Smooth muscle cell (in vitro differentiated cells): ENCODE data around the gene RNF148. TPM values are rescaled to one million over a fixed set of nuclear protein-coding genes. Genes with fewer than 3 reads are reported as not detected.

Experiments
- DNase-seq: peaks from one replicate; lab custom pipeline; 2025; ENCODE audit not compliant: unreplicated experiment; lab: John Stamatoyannopoulos, UW
- H2AFZ ChIP-seq: fragments of 200-600 bp; sonication (generic); 2 replicates; pipeline ENCODE4 v1.6.0; 2016; ENCODE audit warnings: antibody characterized with exemption, low read depth, mild to moderate bottlenecking
- H3F3A ChIP-seq: fragments of 200-600 bp; sonication (generic); 2 replicates; pipeline ENCODE4 v1.6.0; 2017; ENCODE audit warnings: antibody characterized with exemption, low read depth
- H3K27ac ChIP-seq: fragments of 200-600 bp; sonication (generic); 2 replicates; pipeline ENCODE4 v1.5.1; 2016; ENCODE audit warnings: low read depth, mild to moderate bottlenecking
- H3K27me3 ChIP-seq: fragments of 200-600 bp; sonication (generic); 2 replicates; pipeline ENCODE4 v1.6.1; 2016; ENCODE audit warnings: low read depth, mild to moderate bottlenecking
- H3K36me3 ChIP-seq: fragments of 200-600 bp; sonication (generic); 2 replicates; pipeline ENCODE4 v1.5.1; 2016; ENCODE audit warnings: low read depth
- H3K4me1 ChIP-seq: fragments of 200-600 bp; sonication (generic); 2 replicates; pipeline ENCODE4 v1.5.1; 2016; ENCODE audit warnings: low read depth
- H3K4me2 ChIP-seq: fragments of 200-600 bp; sonication (generic); 2 replicates; pipeline ENCODE4 v1.6.0; 2016; ENCODE audit warnings: mild to moderate bottlenecking
- H3K4me3 ChIP-seq: fragments of 200-600 bp; sonication (generic); 2 replicates; pipeline ENCODE4 v1.5.1; 2016; ENCODE audit warnings: mild to moderate bottlenecking
- H3K79me2 ChIP-seq: fragments of 200-600 bp; sonication (generic); 2 replicates; pipeline ENCODE4 v1.6.0; 2016; ENCODE audit warnings: low read depth, mild to moderate bottlenecking
- H3K9ac ChIP-seq: fragments of 200-600 bp; sonication (generic); 2 replicates; pipeline ENCODE4 v1.6.0; 2016; ENCODE audit warnings: low read depth
- H3K9me3 ChIP-seq: fragments of 200-600 bp; sonication (generic); replicated peaks from 2 replicates; pipeline ENCODE4 v1.5.1; 2016; ENCODE audit warnings: low read depth
- H4K20me1 ChIP-seq: fragments of 200-600 bp; sonication (generic); 2 replicates; pipeline ENCODE4 v1.6.0; 2016; ENCODE audit warnings: low read depth
- WGBS: methylation state at CpG from one replicate; pipeline ENCODE4 v1.1.7; 2016; ENCODE audit warnings: low lambda C conversion rate; 5-methylcytosine and 5-hydroxymethylcytosine counted together
- polyA plus RNA-seq: library from polyadenylated mRNA; unstranded; fragments of >200 nt; fragmentation: Nextera tagmentation; extraction: Ambion mirVana; gene quantifications from 2 replicates; pipeline ENCODE4 v1.2.1, GENCODE V29; 2016
- total RNA-seq: library from RNA; depleted of rRNA; stranded (reverse); fragments of >200 nt; gene quantifications from 2 replicates; pipeline ENCODE4 v1.2.3, GENCODE V29; 2014
- TF ChIP-seq, protein P1 (sequence below): fragments of 200-600 bp; sonication (generic); IDR thresholded peaks from 2 replicates; pipeline ENCODE4 v1.5.1; 2017; ENCODE audit warnings: borderline replicate concordance, mild to moderate bottlenecking, antibody characterized with exemption; ENCODE audit not compliant: insufficient read depth, poor library complexity, severe bottlenecking

The RNF148 gene
- total and polyA plus RNA-seq, 2 experiments from 2014 or later = not detected

GRCh38 chr7:122727354-122727753 is 24.6 kb upstream of the RNF148 start:
- H3K9me3 ChIP-seq = no peaks in the 10 kb centered on the region
- H3K9ac ChIP-seq = no peak overlapping the region
- H3K27ac ChIP-seq = no peak overlapping the region
- no peaks in the 10 kb centered on the region for H3K27me3 ChIP-seq
- no peak overlapping the region for H3K4me2 ChIP-seq
- H3K4me3 ChIP-seq = no peak overlapping the region
- H3K4me1 ChIP-seq = peaks cover 3% of the 10 kb centered on the region
- no peak for DNase-seq
- no peaks in the 10 kb centered on the region for H4K20me1 ChIP-seq
- no peak overlapping the region for H2AFZ ChIP-seq
- no peaks in the 10 kb centered on the region for H3K36me3 ChIP-seq
- no peaks in the 10 kb centered on the region for H3K79me2 ChIP-seq
- no peaks in the 10 kb centered on the region for H3F3A ChIP-seq
- TF ChIP-seq, protein P1, sequence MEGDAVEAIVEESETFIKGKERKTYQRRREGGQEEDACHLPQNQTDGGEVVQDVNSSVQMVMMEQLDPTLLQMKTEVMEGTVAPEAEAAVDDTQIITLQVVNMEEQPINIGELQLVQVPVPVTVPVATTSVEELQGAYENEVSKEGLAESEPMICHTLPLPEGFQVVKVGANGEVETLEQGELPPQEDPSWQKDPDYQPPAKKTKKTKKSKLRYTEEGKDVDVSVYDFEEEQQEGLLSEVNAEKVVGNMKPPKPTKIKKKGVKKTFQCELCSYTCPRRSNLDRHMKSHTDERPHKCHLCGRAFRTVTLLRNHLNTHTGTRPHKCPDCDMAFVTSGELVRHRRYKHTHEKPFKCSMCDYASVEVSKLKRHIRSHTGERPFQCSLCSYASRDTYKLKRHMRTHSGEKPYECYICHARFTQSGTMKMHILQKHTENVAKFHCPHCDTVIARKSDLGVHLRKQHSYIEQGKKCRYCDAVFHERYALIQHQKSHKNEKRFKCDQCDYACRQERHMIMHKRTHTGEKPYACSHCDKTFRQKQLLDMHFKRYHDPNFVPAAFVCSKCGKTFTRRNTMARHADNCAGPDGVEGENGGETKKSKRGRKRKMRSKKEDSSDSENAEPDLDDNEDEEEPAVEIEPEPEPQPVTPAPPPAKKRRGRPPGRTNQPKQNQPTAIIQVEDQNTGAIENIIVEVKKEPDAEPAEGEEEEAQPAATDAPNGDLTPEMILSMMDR = no peak

DNA sequence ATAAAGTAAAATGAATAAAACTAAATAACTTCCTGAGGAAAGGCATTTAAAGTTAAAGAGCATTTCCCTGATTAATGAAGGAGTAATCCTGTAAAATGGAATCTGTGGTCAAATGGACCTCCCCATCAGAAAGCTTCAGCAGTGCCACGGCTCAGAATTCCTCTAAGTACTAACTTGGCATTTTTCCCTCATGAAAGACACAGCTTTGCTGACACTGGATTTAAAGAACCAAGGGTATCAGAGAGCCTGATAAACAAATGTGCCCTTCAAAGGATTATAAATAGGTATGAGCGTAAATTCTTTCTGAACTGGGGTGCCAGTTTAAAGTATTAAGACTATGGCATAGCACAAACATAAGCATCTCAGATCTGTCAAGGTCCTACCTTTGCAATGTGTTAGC is 24.2 kb upstream of the RNF148 start:
- WGBS = 75% methylated on average over 2 of the region's 2 CpGs
- DNase-seq = no peak
- H3K79me2 ChIP-seq = no peaks in the 10 kb centered on the region
- no peaks in the 10 kb centered on the region for H4K20me1 ChIP-seq
- H3K9ac ChIP-seq = no peak overlapping the region
- H2AFZ ChIP-seq = no peak overlapping the region
- TF ChIP-seq, protein P1 = no peak
- no peak overlapping the region for H3K4me3 ChIP-seq
- no peaks in the 10 kb centered on the region for H3K27me3 ChIP-seq
- H3K36me3 ChIP-seq = no peaks in the 10 kb centered on the region
- no peaks in the 10 kb centered on the region for H3F3A ChIP-seq
- no peaks in the 10 kb centered on the region for H3K9me3 ChIP-seq
- no peak overlapping the region for H3K4me2 ChIP-seq
- H3K4me1 ChIP-seq = peaks cover 3% of the 10 kb centered on the region
- no peak overlapping the region for H3K27ac ChIP-seq

DNA sequence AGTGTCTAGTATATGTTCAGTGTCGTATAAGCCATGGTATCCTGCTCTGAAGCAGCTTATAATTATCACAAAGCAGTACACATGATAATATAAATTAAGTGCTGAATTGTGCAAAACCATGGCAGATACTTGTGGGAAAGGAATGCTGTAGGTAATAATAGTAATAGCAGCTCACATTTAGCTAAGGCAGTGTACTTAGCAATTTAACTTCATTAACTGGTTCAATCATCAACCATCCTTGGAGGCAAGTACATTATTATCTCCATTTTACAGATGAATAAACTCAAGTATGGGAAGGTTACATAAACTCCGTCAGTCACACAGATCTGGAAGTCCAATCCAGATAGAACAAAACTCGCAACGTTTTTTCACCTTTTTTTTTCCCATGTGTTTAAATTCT is 21.6 kb upstream of the RNF148 start:
- no peaks in the 10 kb centered on the region for H4K20me1 ChIP-seq

GRCh38 chr7:122719010-122719578 is 16.4 kb upstream of the RNF148 start:
- no peaks in the 10 kb centered on the region for H3K9me3 ChIP-seq
- H3K79me2 ChIP-seq = no peaks in the 10 kb centered on the region
- no peak overlapping the region for H3K9ac ChIP-seq
- H3K27ac ChIP-seq = no peak overlapping the region
- H2AFZ ChIP-seq = no peak overlapping the region
- no peak overlapping the region for H3K4me2 ChIP-seq
- 90% methylated on average over 4 of the region's 4 CpGs for WGBS
- H3K4me1 ChIP-seq = peaks cover 6% of the 10 kb centered on the region
- no peaks in the 10 kb centered on the region for H3K36me3 ChIP-seq
- H3K27me3 ChIP-seq = no peaks in the 10 kb centered on the region
- H3F3A ChIP-seq = no peaks in the 10 kb centered on the region
- no peak overlapping the region for H3K4me3 ChIP-seq
- no peaks in the 10 kb centered on the region for H4K20me1 ChIP-seq
- DNase-seq = no peak
- TF ChIP-seq, protein P1 = no peak

More for the DNA sequence above, 21.6 kb upstream of the RNF148 start:
- Histone ChIP-seq H3K27me3 (no peaks in the 10 kb centered on the region), H3K79me2 (no peaks in the 10 kb centered on the region), H3F3A (no peaks in the 10 kb centered on the region), H3K4me2 (no peak overlapping the region), H2AFZ (no peak overlapping the region), H3K27ac (no peak overlapping the region), H3K9ac (no peak overlapping the region), H3K4me1 (peaks cover 3% of the 10 kb centered on the region), H3K9me3 (no peaks in the 10 kb centered on the region), H3K36me3 (no peaks in the 10 kb centered on the region), H3K4me3 (no peak overlapping the region)
- DNase-seq = no peak
- 92% methylated on average over 4 of the region's 4 CpGs for WGBS
- TF ChIP-seq, protein P1 = no peak
